ENCODE data around the gene NTPCR. TPM values are rescaled to one million over a fixed set of nuclear protein-coding genes. Genes with fewer than 3 reads are reported as not detected.

NTPCR gene
- total RNA-seq, 2 donors from 2014 or later, result 28.3 to 29.1 TPM

DNA sequence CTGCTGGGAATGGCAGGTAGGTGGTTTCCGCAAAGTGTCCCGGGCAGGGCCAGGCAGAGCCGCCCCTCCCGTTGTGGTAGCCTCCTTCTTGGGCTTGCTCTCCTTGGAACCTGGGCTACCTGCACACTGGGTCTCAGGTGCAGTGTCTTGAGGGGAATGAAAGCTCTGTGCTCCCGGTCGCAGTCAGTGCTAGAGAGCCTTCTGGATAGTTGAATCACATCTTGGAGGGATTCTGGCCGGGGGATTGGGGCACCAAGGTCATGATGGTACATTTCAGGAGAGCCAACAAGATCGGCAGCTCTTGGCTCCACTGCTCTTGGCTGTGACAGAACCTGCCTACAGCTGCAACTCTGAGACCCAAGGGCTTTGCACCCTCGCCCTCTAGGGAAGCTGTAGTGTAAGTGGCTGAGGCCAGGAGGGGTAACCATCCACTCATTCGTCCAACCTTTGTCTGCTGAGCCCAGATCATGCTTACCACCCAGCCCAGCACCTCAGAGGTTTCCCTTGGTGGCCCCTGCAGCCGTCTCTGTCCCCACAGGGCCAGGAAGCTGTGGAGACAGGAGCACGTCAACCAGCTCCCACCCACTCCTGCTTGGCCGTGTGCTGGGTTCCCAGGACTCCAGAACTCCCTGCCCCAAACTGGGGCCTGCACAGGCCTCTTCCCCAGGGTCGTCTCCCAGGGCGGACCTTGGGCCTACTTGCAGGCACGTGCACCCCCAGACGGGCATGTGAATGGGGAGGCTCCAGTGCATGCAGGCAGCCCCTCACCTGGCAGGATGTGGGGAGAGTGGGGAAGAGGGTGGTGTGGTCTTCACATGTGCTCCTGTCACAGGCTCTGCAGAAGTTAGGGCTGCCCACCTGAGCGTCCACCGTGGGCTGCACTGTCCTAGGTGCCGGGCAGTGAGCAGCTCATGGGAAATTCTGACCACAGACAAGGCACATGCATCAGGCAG is 40.0 kb downstream of the NTPCR start:
- Histone ChIP-seq H3K4me1 (replicated peaks) (no peaks in the 10 kb centered on the region), H3K4me3 (no peak overlapping the region), H3K27me3 (replicated peaks; ENCODE audit: insufficient read depth) (no peaks in the 10 kb centered on the region), H3K27ac (no peak overlapping the region), H3K9me3 (no peaks in the 10 kb centered on the region), H3K36me3 (no peaks in the 10 kb centered on the region)
- 96% methylated on average over 20 of the region's 20 CpGs for WGBS
- intact Hi-C loops (cut with DNase I), result no loop called here
- no peak for TF ChIP-seq POLR2A (IDR thresholded peaks at IDR 0.05)
- TF ChIP-seq, protein P1, sequence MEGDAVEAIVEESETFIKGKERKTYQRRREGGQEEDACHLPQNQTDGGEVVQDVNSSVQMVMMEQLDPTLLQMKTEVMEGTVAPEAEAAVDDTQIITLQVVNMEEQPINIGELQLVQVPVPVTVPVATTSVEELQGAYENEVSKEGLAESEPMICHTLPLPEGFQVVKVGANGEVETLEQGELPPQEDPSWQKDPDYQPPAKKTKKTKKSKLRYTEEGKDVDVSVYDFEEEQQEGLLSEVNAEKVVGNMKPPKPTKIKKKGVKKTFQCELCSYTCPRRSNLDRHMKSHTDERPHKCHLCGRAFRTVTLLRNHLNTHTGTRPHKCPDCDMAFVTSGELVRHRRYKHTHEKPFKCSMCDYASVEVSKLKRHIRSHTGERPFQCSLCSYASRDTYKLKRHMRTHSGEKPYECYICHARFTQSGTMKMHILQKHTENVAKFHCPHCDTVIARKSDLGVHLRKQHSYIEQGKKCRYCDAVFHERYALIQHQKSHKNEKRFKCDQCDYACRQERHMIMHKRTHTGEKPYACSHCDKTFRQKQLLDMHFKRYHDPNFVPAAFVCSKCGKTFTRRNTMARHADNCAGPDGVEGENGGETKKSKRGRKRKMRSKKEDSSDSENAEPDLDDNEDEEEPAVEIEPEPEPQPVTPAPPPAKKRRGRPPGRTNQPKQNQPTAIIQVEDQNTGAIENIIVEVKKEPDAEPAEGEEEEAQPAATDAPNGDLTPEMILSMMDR (IDR thresholded peaks at IDR 0.05), result no peak
- TF ChIP-seq POLR2AphosphoS5 (IDR thresholded peaks at IDR 0.05), result no peak
- no peak for DNase-seq (ENCODE audit: low spot score)

DNA sequence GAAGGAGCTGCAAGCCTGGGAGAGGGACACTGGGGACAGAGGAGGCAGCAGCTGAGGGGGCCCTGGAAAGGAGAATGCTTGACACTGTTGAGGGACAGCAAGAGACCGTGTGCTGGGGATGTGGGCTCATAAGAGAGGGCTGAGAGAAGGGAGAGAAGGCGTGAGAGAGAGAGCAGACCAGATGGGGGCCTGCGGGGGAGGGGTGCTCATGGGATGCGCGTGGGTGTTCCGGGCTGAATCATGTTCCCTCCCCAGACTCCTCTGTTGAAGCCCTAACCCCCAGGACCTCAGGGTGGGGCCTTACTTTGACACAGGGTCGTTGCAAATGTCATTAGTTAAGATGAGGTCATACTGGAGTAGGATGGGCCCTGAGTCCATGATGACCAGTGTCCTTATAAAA is 40.8 kb downstream of the NTPCR start:
- 91% methylated on average over 7 of the region's 7 CpGs for WGBS
- Histone ChIP-seq H3K36me3 (no peaks in the 10 kb centered on the region), H3K27me3 (replicated peaks; ENCODE audit: insufficient read depth) (no peaks in the 10 kb centered on the region), H3K9me3 (no peaks in the 10 kb centered on the region), H3K4me3 (no peak overlapping the region), H3K4me1 (replicated peaks) (no peaks in the 10 kb centered on the region), H3K27ac (no peak overlapping the region)
- DNase-seq (ENCODE audit: low spot score), result no peak
- intact Hi-C loops (cut with DNase I), result no loop called here
- TF ChIP-seq POLR2A (IDR thresholded peaks at IDR 0.05), result no peak
- TF ChIP-seq POLR2AphosphoS5 (IDR thresholded peaks at IDR 0.05), result no peak
- TF ChIP-seq, protein P1 (IDR thresholded peaks at IDR 0.05), result no peak

DNA sequence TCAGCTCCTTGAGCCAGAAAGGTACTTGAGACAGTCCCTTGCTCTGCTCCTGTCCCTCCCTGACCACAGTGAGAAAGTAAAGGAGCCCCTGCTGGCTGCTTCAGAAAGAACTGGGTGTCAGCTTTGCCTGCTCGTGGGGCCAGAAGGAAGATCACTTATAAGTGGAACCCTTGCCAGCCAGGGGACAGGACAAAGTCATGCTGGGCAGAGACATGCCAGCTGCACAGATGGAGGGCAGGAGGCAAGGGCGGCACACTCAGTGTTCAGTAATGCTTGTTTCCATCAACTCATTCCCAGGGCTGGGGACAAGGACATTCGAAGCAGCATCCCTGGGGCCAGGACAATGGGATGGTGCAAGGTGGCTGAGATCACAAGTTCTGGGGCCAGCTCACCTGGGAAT is 41.8 kb downstream of the NTPCR start:
- TF ChIP-seq, protein P1 (IDR thresholded peaks at IDR 0.05), result no peak
- no peak for DNase-seq (ENCODE audit: low spot score)
- Histone ChIP-seq H3K4me3 (no peak overlapping the region), H3K27ac (no peak overlapping the region), H3K27me3 (replicated peaks; ENCODE audit: insufficient read depth) (no peaks in the 10 kb centered on the region), H3K9me3 (no peaks in the 10 kb centered on the region), H3K4me1 (replicated peaks) (no peaks in the 10 kb centered on the region), H3K36me3 (no peaks in the 10 kb centered on the region)
- intact Hi-C loops (cut with DNase I), result no loop called here
- WGBS, result 84% methylated on average over 3 of the region's 3 CpGs

DNA sequence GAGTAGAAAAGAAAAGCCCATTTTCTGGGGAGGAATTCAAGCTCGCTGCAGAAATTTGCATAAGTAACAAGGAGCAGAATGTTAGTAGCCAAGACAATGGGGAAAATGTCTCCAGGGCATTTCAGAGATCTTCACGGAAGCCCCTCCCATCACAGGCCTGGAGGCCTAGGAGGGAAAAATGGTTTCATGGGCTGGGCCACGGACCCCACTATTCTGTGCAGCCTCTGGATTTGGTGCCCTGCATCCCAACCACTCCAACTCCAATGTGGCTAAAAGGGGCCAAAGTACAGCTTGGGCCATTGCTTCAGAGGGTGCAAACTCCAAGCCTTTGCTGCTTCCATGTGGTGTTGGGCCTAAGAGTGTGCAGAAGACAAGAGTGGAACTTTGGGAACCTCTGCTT is 43.1 kb downstream of the NTPCR start:
- no peak for DNase-seq (ENCODE audit: low spot score)
- intact Hi-C loops (cut with DNase I), result no loop called here
- WGBS, result 96% methylated on average over 3 of the region's 3 CpGs
- H3K4me3 ChIP-seq, result no peak overlapping the region
- H3K27ac ChIP-seq, result no peak overlapping the region
- TF ChIP-seq, protein P1 (IDR thresholded peaks at IDR 0.05), result no peak
- TF ChIP-seq POLR2AphosphoS5 (IDR thresholded peaks at IDR 0.05) (no peak), POLR2A (IDR thresholded peaks at IDR 0.05) (no peak)
- H3K9me3 ChIP-seq, result no peaks in the 10 kb centered on the region
- no peaks in the 10 kb centered on the region for H3K27me3 ChIP-seq (replicated peaks; ENCODE audit: insufficient read depth)
- H3K36me3 ChIP-seq, result no peaks in the 10 kb centered on the region
- no peaks in the 10 kb centered on the region for H3K4me1 ChIP-seq (replicated peaks)

DNA sequence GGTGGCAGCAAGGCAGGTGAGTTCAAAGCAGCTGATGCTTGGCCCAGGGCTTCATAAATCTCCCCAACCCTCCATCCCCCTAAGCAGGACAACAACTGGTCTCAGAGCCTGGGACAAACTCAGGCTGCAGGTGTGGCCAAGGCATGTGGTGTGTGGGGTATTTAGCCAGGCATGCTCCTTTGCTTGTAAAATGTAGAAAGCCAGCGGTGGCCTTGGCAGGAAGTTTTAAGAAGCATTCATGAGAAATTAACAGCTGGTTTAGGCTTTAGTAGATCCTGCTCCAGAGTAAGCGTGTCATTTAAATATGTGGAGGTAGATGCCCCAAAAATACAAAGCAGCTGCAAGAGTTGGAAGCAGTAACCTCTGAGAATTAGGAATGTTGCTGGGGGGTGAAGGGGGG is 44.8 kb downstream of the NTPCR start:
- H3K4me3 ChIP-seq, result no peak overlapping the region
- TF ChIP-seq, protein P1 (IDR thresholded peaks at IDR 0.05), result no peak
- TF ChIP-seq POLR2A (IDR thresholded peaks at IDR 0.05) (no peak), POLR2AphosphoS5 (IDR thresholded peaks at IDR 0.05) (no peak)
- no peaks in the 10 kb centered on the region for H3K27me3 ChIP-seq (replicated peaks; ENCODE audit: insufficient read depth)
- 57% methylated on average over 2 of the region's 2 CpGs for WGBS
- H3K4me1 ChIP-seq (replicated peaks), result no peaks in the 10 kb centered on the region
- intact Hi-C loops (cut with DNase I), result no loop called here
- no peaks in the 10 kb centered on the region for H3K36me3 ChIP-seq
- no peak overlapping the region for H3K27ac ChIP-seq
- no peak for DNase-seq (ENCODE audit: low spot score)
- no peaks in the 10 kb centered on the region for H3K9me3 ChIP-seq

All from prostate gland (tissue), 2 donors.